ENCODE data around the gene CDS1.

DNA sequence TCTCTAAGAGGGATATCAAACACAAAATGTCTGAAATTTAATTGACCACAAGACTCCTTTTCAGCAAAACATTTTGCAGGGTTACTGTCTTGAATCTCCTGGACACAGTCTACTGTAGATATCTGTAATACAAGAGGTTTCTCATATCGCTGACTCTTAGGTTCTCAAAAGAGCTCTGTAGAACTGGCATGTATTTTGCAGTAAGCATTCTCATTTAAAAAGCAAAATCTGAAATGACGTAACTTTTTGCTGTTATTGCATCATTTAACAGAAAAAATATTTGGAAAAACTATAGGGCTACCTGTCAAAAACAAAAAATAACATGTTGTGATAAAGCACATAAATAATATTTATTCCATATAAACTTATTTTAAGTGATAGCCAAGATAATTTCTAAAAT, 114.2 kb downstream of the CDS1 start:
- TF ChIP-seq, protein P1, sequence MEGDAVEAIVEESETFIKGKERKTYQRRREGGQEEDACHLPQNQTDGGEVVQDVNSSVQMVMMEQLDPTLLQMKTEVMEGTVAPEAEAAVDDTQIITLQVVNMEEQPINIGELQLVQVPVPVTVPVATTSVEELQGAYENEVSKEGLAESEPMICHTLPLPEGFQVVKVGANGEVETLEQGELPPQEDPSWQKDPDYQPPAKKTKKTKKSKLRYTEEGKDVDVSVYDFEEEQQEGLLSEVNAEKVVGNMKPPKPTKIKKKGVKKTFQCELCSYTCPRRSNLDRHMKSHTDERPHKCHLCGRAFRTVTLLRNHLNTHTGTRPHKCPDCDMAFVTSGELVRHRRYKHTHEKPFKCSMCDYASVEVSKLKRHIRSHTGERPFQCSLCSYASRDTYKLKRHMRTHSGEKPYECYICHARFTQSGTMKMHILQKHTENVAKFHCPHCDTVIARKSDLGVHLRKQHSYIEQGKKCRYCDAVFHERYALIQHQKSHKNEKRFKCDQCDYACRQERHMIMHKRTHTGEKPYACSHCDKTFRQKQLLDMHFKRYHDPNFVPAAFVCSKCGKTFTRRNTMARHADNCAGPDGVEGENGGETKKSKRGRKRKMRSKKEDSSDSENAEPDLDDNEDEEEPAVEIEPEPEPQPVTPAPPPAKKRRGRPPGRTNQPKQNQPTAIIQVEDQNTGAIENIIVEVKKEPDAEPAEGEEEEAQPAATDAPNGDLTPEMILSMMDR (conservative IDR thresholded peaks at IDR 0.05; ENCODE audit: low read depth, low read length) = no peak
- no peak for TF ChIP-seq EZH2 (IDR thresholded peaks at IDR 0.05; ENCODE audit: borderline replicate concordance, low read depth, low read length, poor library complexity, severe bottlenecking)
